ENCODE results near the gene SH3RF3. TPM values are rescaled to one million over a fixed set of nuclear protein-coding genes. Genes with fewer than 3 reads are reported as not detected.

SH3RF3 gene
- total RNA-seq, 1 experiment from 2014 or later = not detected

GRCh38 chr2:109498906-109499305 is 369.9 kb downstream of the SH3RF3 start:
- Histone ChIP-seq H3K27ac (ENCODE audit: low read depth, low read length) (no peak overlapping the region), H3K9me2 (ENCODE audit: insufficient read depth) (no peaks in the 10 kb centered on the region), H3K36me3 (ENCODE audit: control insufficient read depth in 1 of 2, insufficient read depth in 2 of 2, low read length in 2 of 2) (no peaks in the 10 kb centered on the region), H3K9ac (ENCODE audit: low read length) (no peak overlapping the region), H3K4me3 (replicated peaks in 1 of 2; ENCODE audit: low read depth in 1 of 2, low read length in 2 of 2) (no peak overlapping the region), H2AFZ (ENCODE audit: low read depth, low read length, poor library complexity, severe bottlenecking) (no peak overlapping the region), H3K4me2 (ENCODE audit: low read length) (no peak overlapping the region), H3K4me1 (ENCODE audit: control insufficient read depth in 1 of 2, insufficient read depth in 2 of 2, low read length in 2 of 2) (peaks cover 0 to 3% of the 10 kb centered on the region in 2 experiments; a peak in 1 of 4 replicates), H3K9me3 (ENCODE audit: control insufficient read depth in 1 of 2, insufficient read depth in 1 of 2, low read depth in 1 of 2, low read length in 2 of 2) (no peaks in the 10 kb centered on the region), H3K79me2 (ENCODE audit: insufficient read depth, low read length) (no peaks in the 10 kb centered on the region), H4K20me1 (ENCODE audit: insufficient read depth) (no peaks in the 10 kb centered on the region), H3K27me3 (ENCODE audit: insufficient read depth, low read length) (no peaks in the 10 kb centered on the region)
- CTCF ChIA-PET = no interaction called here
- POLR2A ChIA-PET = no interaction called here
- TF ChIP-seq EZH2 (IDR thresholded peaks at IDR 0.05) (no peak), ELF1 (IDR thresholded peaks at IDR 0.05; ENCODE audit: borderline replicate concordance, low read depth) (no peak), ZNF274 (IDR thresholded peaks at IDR 0.05; ENCODE audit: low read depth, low read length) (no peak), SRF (IDR thresholded peaks at IDR 0.05; ENCODE audit: low read depth) (no peak), SIN3A (IDR thresholded peaks at IDR 0.05; ENCODE audit: low read depth) (no peak), EGR1 (IDR thresholded peaks at IDR 0.05; ENCODE audit: low read depth) (no peak), POLR2A (IDR thresholded peaks at IDR 0.05; ENCODE audit: borderline replicate concordance, extremely low read depth, insufficient read depth, insufficient read length) (no peak), POLR2AphosphoS5 (IDR thresholded peaks at IDR 0.05; ENCODE audit: low read depth, low read length) (no peak), RAD21 (IDR thresholded peaks at IDR 0.05; ENCODE audit: low read depth) (no peak), REST (IDR thresholded peaks at IDR 0.05; ENCODE audit: low read depth) (no peak), YY1 (IDR thresholded peaks at IDR 0.05; ENCODE audit: extremely low read depth, insufficient replicate concordance, low read depth, low read length) (no peak), CEBPB (IDR thresholded peaks at IDR 0.05; ENCODE audit: low read depth) (no peak), FOSL1 (IDR thresholded peaks at IDR 0.05; ENCODE audit: low read depth) (no peak), SP1 (IDR thresholded peaks at IDR 0.05; ENCODE audit: low read depth) (no peak)
- TF ChIP-seq, protein P1, sequence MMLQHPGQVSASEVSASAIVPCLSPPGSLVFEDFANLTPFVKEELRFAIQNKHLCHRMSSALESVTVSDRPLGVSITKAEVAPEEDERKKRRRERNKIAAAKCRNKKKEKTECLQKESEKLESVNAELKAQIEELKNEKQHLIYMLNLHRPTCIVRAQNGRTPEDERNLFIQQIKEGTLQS (IDR thresholded peaks at IDR 0.05) = no peak
- TF ChIP-seq, protein P2, sequence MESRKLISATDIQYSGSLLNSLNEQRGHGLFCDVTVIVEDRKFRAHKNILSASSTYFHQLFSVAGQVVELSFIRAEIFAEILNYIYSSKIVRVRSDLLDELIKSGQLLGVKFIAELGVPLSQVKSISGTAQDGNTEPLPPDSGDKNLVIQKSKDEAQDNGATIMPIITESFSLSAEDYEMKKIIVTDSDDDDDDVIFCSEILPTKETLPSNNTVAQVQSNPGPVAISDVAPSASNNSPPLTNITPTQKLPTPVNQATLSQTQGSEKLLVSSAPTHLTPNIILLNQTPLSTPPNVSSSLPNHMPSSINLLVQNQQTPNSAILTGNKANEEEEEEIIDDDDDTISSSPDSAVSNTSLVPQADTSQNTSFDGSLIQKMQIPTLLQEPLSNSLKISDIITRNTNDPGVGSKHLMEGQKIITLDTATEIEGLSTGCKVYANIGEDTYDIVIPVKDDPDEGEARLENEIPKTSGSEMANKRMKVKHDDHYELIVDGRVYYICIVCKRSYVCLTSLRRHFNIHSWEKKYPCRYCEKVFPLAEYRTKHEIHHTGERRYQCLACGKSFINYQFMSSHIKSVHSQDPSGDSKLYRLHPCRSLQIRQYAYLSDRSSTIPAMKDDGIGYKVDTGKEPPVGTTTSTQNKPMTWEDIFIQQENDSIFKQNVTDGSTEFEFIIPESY (IDR thresholded peaks at IDR 0.05; ENCODE audit: extremely low read depth, insufficient replicate concordance, low read length) = no peak
- intact Hi-C loops (cut with micrococcal nuclease) = no loop called here
- no peak for DNase-seq (ENCODE audit: low read depth, low spot score)
- ATAC-seq = no peak
- RAD21 ChIA-PET (ENCODE audit: low non-redundant PET in 1 of 2, low total read pairs in 2 of 2, uncharacterized antibody in 2 of 2, unreplicated experiment in 2 of 2) = no interaction called here
- no TSS peak for BruUV-seq (replicated peaks)

Data from HCT116 (cell line).